Measurements from ENCODE around the gene CCSER1. TPM values are rescaled to one million over a fixed set of nuclear protein-coding genes. Genes with fewer than 3 reads are reported as not detected.
"Not testable (repeated sequence)": the region's sequence is repeated elsewhere in the genome, so short reads cannot be mapped to it uniquely, and the experiment has no call there.

Gene CCSER1
- total RNA-seq, 1 experiment from 2014 or later = 10.1 TPM

GRCh38 chr4:91405431-91405830 is 1278.2 kb downstream of the CCSER1 start:
- not testable (repeated sequence) for H3K27ac ChIP-seq; H3K4me3 ChIP-seq; DNase-seq; H3K4me1 ChIP-seq; H3K36me3 ChIP-seq; H3K27me3 ChIP-seq; H3K9me3 ChIP-seq (replicated peaks)

GRCh38 chr4:91422011-91422410 is 1294.8 kb downstream of the CCSER1 start:
- no peak overlapping the region for H3K4me3 ChIP-seq
- no peaks in the 10 kb centered on the region for H3K9me3 ChIP-seq (replicated peaks)
- H3K27me3 ChIP-seq = no peaks in the 10 kb centered on the region
- no peak overlapping the region for H3K27ac ChIP-seq
- no peak for DNase-seq
- no peaks in the 10 kb centered on the region for H3K4me1 ChIP-seq
- no peaks in the 10 kb centered on the region for H3K36me3 ChIP-seq

- no peaks in the 10 kb centered on the region for H3K36me3 ChIP-seq
- no peak for DNase-seq
- H3K4me3 ChIP-seq = no peak overlapping the region
- H3K27me3 ChIP-seq = no peaks in the 10 kb centered on the region
- no peaks in the 10 kb centered on the region for H3K9me3 ChIP-seq (replicated peaks)
- H3K27ac ChIP-seq = no peak overlapping the region
- no peaks in the 10 kb centered on the region for H3K4me1 ChIP-seq
Observed at GRCh38 chr4:91426725-91427124, 1299.5 kb downstream of the CCSER1 start.

GRCh38 chr4:91427171-91427570 is 1300.0 kb downstream of the CCSER1 start:
- DNase-seq = no peak
- Histone ChIP-seq H3K9me3 (replicated peaks) (no peaks in the 10 kb centered on the region), H3K36me3 (no peaks in the 10 kb centered on the region), H3K4me3 (no peak overlapping the region), H3K27me3 (no peaks in the 10 kb centered on the region), H3K27ac (no peak overlapping the region), H3K4me1 (no peaks in the 10 kb centered on the region)

GRCh38 chr4:91434631-91435030 is 1307.4 kb downstream of the CCSER1 start:
- Histone ChIP-seq H3K36me3 (no peaks in the 10 kb centered on the region), H3K9me3 (replicated peaks) (no peaks in the 10 kb centered on the region), H3K27ac (no peak overlapping the region), H3K27me3 (no peaks in the 10 kb centered on the region), H3K4me3 (no peak overlapping the region), H3K4me1 (no peaks in the 10 kb centered on the region)
- no peak for DNase-seq

- no peak for DNase-seq
- no peaks in the 10 kb centered on the region for H3K4me1 ChIP-seq
Observed at GRCh38 chr4:91436556-91436955, 1309.4 kb downstream of the CCSER1 start.

GRCh38 chr4:91447168-91447567 is 1320.0 kb downstream of the CCSER1 start:
- Histone ChIP-seq H3K9me3 (replicated peaks) (no peaks in the 10 kb centered on the region), H3K27ac (no peak overlapping the region)

More at GRCh38 chr4:91436556-91436955, 1309.4 kb downstream of the CCSER1 start:
- H3K4me3 ChIP-seq = no peak overlapping the region
- no peak overlapping the region for H3K27ac ChIP-seq
- no peaks in the 10 kb centered on the region for H3K27me3 ChIP-seq
- H3K9me3 ChIP-seq (replicated peaks) = no peaks in the 10 kb centered on the region
- no peaks in the 10 kb centered on the region for H3K36me3 ChIP-seq

GRCh38 chr4:91448668-91449330 is 1321.6 kb downstream of the CCSER1 start:
- peak overlapping the region; percentile 7; the same call in 1 of the 2 replicates for H3K27ac ChIP-seq
- 0 out of 2 replicates have a peak, but pooled peaks cover 5% of the 10 kb centered on the region for H3K4me1 ChIP-seq
- DNase-seq = peak; percentile 7 to 42
- no peak overlapping the region for H3K4me3 ChIP-seq
- no peaks in the 10 kb centered on the region for H3K9me3 ChIP-seq (replicated peaks)
- H3K36me3 ChIP-seq = no peaks in the 10 kb centered on the region; the same call in 1 of the 2 replicates
- H3K27me3 ChIP-seq = no peaks in the 10 kb centered on the region

More at GRCh38 chr4:91447168-91447567, 1320.0 kb downstream of the CCSER1 start:
- Histone ChIP-seq H3K4me3 (no peak overlapping the region), H3K27me3 (no peaks in the 10 kb centered on the region), H3K36me3 (no peaks in the 10 kb centered on the region; the same call in 1 of the 2 replicates), H3K4me1 (0 out of 2 replicates have a peak, but pooled peaks cover 5% of the 10 kb centered on the region)
- no peak for DNase-seq

- H3K9me3 ChIP-seq (replicated peaks) = no peaks in the 10 kb centered on the region
- H3K27me3 ChIP-seq = no peaks in the 10 kb centered on the region
- no peak for DNase-seq
- no peaks in the 10 kb centered on the region for H3K36me3 ChIP-seq
- H3K27ac ChIP-seq = no peak overlapping the region
- no peak overlapping the region for H3K4me3 ChIP-seq
- H3K4me1 ChIP-seq = 0 out of 2 replicates have a peak, but pooled peaks cover 2% of the 10 kb centered on the region
Observed at GRCh38 chr4:91454111-91454510, 1326.9 kb downstream of the CCSER1 start.

- not testable (repeated sequence) for H3K9me3 ChIP-seq (replicated peaks); DNase-seq; H3K4me1 ChIP-seq; H3K36me3 ChIP-seq; H3K4me3 ChIP-seq; H3K27ac ChIP-seq; H3K27me3 ChIP-seq
Observed at GRCh38 chr4:91462566-91462965, 1335.4 kb downstream of the CCSER1 start.

GRCh38 chr4:91470671-91471070 is 1343.5 kb downstream of the CCSER1 start:
- no peak overlapping the region for H3K27ac ChIP-seq
- H3K4me3 ChIP-seq = no peak overlapping the region
- no peak for DNase-seq
- no peaks in the 10 kb centered on the region for H3K4me1 ChIP-seq
- H3K36me3 ChIP-seq = no peaks in the 10 kb centered on the region
- H3K27me3 ChIP-seq = no peaks in the 10 kb centered on the region
- no peaks in the 10 kb centered on the region for H3K9me3 ChIP-seq (replicated peaks)

GRCh38 chr4:91471280-91471679 is 1344.1 kb downstream of the CCSER1 start:
- Histone ChIP-seq H3K27ac (no peak overlapping the region), H3K4me3 (no peak overlapping the region), H3K36me3 (no peaks in the 10 kb centered on the region), H3K27me3 (no peaks in the 10 kb centered on the region), H3K4me1 (no peaks in the 10 kb centered on the region), H3K9me3 (replicated peaks) (no peaks in the 10 kb centered on the region)
- DNase-seq = no peak

GRCh38 chr4:91472046-91472445 is 1344.9 kb downstream of the CCSER1 start:
- Histone ChIP-seq H3K4me1 (no peaks in the 10 kb centered on the region), H3K27me3 (no peaks in the 10 kb centered on the region), H3K4me3 (no peak overlapping the region), H3K9me3 (replicated peaks) (no peaks in the 10 kb centered on the region), H3K27ac (no peak overlapping the region), H3K36me3 (no peaks in the 10 kb centered on the region)
- no peak for DNase-seq

- no peaks in the 10 kb centered on the region for H3K36me3 ChIP-seq
- H3K4me1 ChIP-seq = no peaks in the 10 kb centered on the region
- H3K4me3 ChIP-seq = no peak overlapping the region
- H3K27me3 ChIP-seq = no peaks in the 10 kb centered on the region
- no peak overlapping the region for H3K27ac ChIP-seq
- H3K9me3 ChIP-seq (replicated peaks) = no peaks in the 10 kb centered on the region
- DNase-seq = no peak
Observed at GRCh38 chr4:91485415-91485814, 1358.2 kb downstream of the CCSER1 start.

- Histone ChIP-seq H3K27me3 (no peaks in the 10 kb centered on the region), H3K36me3 (no peaks in the 10 kb centered on the region), H3K4me3 (no peak overlapping the region), H3K4me1 (no peaks in the 10 kb centered on the region), H3K27ac (no peak overlapping the region), H3K9me3 (replicated peaks) (no peaks in the 10 kb centered on the region)
- no peak for DNase-seq
Observed at GRCh38 chr4:91488946-91489345, 1361.8 kb downstream of the CCSER1 start.

- no peak for DNase-seq
- H3K27me3 ChIP-seq = no peaks in the 10 kb centered on the region
- no peaks in the 10 kb centered on the region for H3K9me3 ChIP-seq (replicated peaks)
- no peaks in the 10 kb centered on the region for H3K36me3 ChIP-seq
- no peaks in the 10 kb centered on the region for H3K4me1 ChIP-seq
- H3K27ac ChIP-seq = no peak overlapping the region
- no peak overlapping the region for H3K4me3 ChIP-seq
Observed at GRCh38 chr4:91497892-91498291, 1370.7 kb downstream of the CCSER1 start.

Measured in SJCRH30 (cell line).